Lower leg skin (tissue), 3 donors: ENCODE results near the gene FNBP1L.

ENCODE experiments used
- CTCF ChIP-seq, 3 donors: fragments of 450-650 bp; IDR thresholded peaks; one replicate each; pipeline ENCODE4 v1.5.1; 2016; ENCODE audit warnings: antibody characterized with exemption in 3 of 3, mild to moderate bottlenecking in 3 of 3, moderate library complexity in 2 of 3
- POLR2A ChIP-seq, 2 donors: fragments of 450-650 bp; IDR thresholded peaks; one replicate each; pipeline ENCODE4 v1.6.1; 2016 to 2017; ENCODE audit warnings: antibody characterized with exemption in 2 of 2, mild to moderate bottlenecking in 1 of 2, moderate library complexity in 1 of 2

GRCh38 chr1:93483200-93483599 is 35.3 kb downstream of the FNBP1L start:
- no peak for TF ChIP-seq CTCF (IDR thresholded peaks at IDR 0.05)
- TF ChIP-seq POLR2A (IDR thresholded peaks at IDR 0.05) = no peak
